Upper lobe of right lung (tissue), 1 donor: Measurements from ENCODE around the gene HOXA10. TPM values are rescaled to one million over a fixed set of nuclear protein-coding genes. Genes with fewer than 3 reads are reported as not detected.

Experiments used
- ATAC-seq: fragments of 200-7000 bp; cut with Tn5 transposase; one replicate; pipeline ENCODE4 v1.9.1; 2020; ENCODE audit warnings: mild to moderate bottlenecking, moderate library complexity
- DNase-seq: peaks from one replicate; pipeline ENCODE4 v3.0.0-alpha.2; 2020
- H3K27ac ChIP-seq: fragments of 200-600 bp; one replicate; pipeline ENCODE4 v1.8.0; 2022
- H3K27me3 ChIP-seq: fragments of 200-600 bp; one replicate; pipeline ENCODE4 v1.8.0; 2022; ENCODE audit warnings: mild to moderate bottlenecking
- H3K36me3 ChIP-seq: fragments of 200-600 bp; one replicate; pipeline ENCODE4 v1.8.0; 2022
- H3K4me1 ChIP-seq: fragments of 200-600 bp; one replicate; pipeline ENCODE4 v1.8.0; 2022
- H3K4me3 ChIP-seq: fragments of 200-600 bp; one replicate; pipeline ENCODE4 v1.8.0; 2022; ENCODE audit warnings: mild to moderate bottlenecking
- H3K9me3 ChIP-seq: fragments of 200-600 bp; one replicate; pipeline ENCODE4 v1.8.0; 2022
- intact Hi-C: fragments of 100-400 bp; cut with DNase I; formaldehyde crosslinking; loops from one replicate; pipeline ENCODE4 v1.11.0; 2022
- total RNA-seq: library from RNA; stranded (reverse); fragmentation: NEBNext Ultra II Directional; extraction: Animal tissue kit (Norgen Biotek cat#: 25700); gene quantifications from one replicate; pipeline ENCODE4 v1.2.1, GENCODE V29; 2021
- TF ChIP-seq, protein P1 (sequence below): fragments of 200-600 bp; IDR thresholded peaks from one replicate; pipeline ENCODE4 v1.8.0; 2022; ENCODE audit warnings: antibody characterized with exemption
- donor health status: DM: no; HTN: yes; CAD: no; lungs with severe emphysema.

Gene HOXA10
- total RNA-seq, 1 donor from 2014 or later, result 0.38 TPM

DNA sequence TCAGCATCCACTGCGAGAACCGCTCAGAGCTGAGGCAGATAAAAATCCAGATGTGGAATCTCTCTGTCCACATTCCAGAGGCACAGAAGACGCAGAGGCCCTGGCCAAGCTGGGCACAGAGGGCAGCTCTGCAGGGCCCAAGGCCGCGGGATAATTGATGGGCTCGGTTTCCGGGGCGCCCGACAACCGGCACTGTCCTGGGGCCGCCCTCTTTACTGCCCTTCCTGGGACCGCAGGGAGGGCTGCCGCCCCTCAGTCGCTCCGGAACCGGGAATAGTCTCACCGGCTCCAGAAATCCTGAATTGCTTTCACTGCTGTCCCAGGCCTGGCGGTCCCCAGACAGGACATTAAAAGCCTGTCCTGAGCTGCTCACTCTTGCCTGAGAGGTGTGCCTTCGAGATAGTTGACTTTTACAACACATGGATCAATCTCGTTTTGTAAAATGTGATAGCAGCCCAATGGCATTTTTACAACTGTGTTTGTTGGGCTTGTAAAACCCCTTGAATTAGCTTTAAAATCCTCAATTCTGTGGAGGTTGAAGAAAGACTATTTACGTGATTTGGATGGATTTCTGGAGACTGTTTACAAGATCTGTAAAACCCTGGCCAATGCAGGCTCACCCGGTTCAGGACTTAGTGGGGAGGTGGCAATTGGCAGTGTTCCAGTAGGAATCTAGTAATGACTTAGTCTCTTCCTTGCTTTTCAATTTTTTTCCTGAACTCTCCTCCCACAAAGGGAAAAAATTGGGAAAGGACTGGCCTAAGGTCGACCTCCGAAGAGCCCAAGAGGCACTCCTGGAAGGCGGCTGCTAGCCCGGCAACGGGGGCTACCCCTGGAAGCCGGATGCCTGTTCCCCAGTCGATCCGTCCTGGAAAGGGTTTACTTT, 25.1 kb downstream of the HOXA10 start:
- H3K36me3 ChIP-seq, result no peaks in the 10 kb centered on the region
- peaks cover 85% of the 10 kb centered on the region for H3K27me3 ChIP-seq
- H3K27ac ChIP-seq, result peak overlapping the region; percentile 88
- H3K4me3 ChIP-seq, result peak overlapping the region; percentile 70
- intact Hi-C loops, result no loop called here
- ATAC-seq (no peak), DNase-seq (no peak)
- H3K4me1 ChIP-seq, result peaks cover 15% of the 10 kb centered on the region
- no peaks in the 10 kb centered on the region for H3K9me3 ChIP-seq
- TF ChIP-seq, protein P1, sequence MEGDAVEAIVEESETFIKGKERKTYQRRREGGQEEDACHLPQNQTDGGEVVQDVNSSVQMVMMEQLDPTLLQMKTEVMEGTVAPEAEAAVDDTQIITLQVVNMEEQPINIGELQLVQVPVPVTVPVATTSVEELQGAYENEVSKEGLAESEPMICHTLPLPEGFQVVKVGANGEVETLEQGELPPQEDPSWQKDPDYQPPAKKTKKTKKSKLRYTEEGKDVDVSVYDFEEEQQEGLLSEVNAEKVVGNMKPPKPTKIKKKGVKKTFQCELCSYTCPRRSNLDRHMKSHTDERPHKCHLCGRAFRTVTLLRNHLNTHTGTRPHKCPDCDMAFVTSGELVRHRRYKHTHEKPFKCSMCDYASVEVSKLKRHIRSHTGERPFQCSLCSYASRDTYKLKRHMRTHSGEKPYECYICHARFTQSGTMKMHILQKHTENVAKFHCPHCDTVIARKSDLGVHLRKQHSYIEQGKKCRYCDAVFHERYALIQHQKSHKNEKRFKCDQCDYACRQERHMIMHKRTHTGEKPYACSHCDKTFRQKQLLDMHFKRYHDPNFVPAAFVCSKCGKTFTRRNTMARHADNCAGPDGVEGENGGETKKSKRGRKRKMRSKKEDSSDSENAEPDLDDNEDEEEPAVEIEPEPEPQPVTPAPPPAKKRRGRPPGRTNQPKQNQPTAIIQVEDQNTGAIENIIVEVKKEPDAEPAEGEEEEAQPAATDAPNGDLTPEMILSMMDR, result no peak

DNA sequence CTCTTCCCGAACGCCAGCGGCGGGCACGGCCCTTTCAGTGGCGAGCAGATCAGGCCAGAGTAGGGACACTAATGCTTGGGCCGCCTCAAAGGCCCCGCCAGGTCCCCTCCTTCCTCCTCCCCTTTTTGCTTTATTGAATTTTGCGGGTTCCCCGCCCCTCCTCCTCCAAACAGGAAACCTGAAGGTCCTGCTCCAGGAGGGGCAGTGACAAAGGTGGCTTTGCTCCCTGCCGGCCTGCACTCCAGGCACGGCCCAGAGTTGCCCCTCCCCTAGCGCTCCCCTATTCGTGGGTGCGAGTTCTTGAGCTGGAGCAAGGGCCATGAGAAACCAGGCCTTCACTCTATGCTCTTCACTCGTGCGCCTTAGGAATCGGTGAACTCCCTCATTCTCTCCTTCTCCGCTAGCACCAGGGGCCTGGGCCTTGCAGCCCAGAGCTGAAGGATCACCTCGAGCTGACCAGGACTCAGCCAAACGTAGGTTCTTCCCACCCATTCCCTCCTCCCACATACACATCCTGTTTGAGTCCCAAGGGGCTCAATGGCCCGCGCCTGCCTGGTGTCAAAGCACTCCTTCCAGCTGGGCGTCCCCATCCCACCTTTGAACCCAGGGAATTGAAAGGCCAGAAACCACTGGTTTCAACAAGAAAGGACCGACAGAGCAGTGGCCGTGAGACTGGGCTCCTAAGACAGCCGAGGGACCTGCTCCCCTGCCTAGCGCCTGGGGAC, 25.9 kb downstream of the HOXA10 start:
- Histone ChIP-seq H3K27me3 (peaks cover 83% of the 10 kb centered on the region), H3K4me3 (peak overlapping the region; percentile 70)
- intact Hi-C loops, result no loop called here

DNA sequence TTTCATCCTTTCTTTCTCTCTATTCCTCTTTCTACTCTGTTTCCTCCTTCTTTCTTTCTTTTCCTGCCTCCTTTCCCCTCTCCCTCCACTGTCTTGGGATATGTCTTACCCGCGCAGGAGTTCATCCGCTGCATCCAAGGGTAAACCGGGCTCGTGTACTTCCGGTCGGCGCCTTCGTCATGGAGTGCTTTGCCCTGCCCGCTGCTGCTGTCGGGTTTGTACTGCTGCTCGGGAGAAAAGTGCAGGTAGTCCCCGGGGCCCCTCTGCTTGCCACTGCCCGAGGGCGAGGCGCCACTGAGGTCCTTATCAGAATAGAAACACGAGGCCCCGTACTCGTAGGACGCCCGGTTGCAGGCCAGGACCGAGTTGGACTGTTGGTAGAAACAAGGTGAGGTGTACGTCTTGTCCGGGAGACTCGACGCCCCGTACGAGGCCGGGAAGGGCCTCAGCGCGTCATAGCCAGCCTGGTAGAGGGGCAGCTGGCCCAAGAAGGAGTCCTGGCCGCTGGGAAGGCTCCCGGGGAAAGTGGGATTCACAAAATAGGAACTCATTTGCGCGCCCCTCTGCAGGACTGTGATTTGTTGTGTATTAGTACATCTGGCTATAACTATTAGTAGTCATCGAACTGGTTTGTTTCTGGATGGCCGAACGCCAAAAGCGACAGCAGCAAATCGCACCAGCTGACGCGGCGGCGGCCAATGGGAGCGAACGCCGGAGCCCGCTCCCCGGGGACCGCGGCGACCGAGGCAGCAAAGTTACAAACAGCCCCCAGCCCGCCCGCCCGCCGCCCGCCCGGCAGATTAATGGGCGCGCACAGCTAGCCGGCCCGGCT, 26.7 kb downstream of the HOXA10 start, which contains the start of gene HOXA6:
TSS of gene HOXA6 (minus strand) at position 576 of the 832 bp plus-strand sequence. CDS start at position 551, 25 bp downstream.
- Histone ChIP-seq H3K4me1 (peaks cover 15% of the 10 kb centered on the region), H3K4me3 (peak within 1 kb of the TSS; percentile 70), H3K36me3 (no peaks in the 10 kb centered on the region), H3K27ac (peak within 1 kb of the TSS; percentile 88), H3K9me3 (no peaks in the 10 kb centered on the region), H3K27me3 (peaks cover 76% of the 10 kb centered on the region)
- TF ChIP-seq, protein P1, result no peak
- ATAC-seq, result no peak
- intact Hi-C loops, result no loop called here
- DNase-seq, result peak; percentile 67

More for the DNA sequence above, 25.9 kb downstream of the HOXA10 start:
- DNase-seq (no peak), ATAC-seq (no peak)
- no peaks in the 10 kb centered on the region for H3K9me3 ChIP-seq
- TF ChIP-seq, protein P1, result no peak
- H3K27ac ChIP-seq, result peak overlapping the region; percentile 88
- H3K4me1 ChIP-seq, result peaks cover 15% of the 10 kb centered on the region
- H3K36me3 ChIP-seq, result no peaks in the 10 kb centered on the region

DNA sequence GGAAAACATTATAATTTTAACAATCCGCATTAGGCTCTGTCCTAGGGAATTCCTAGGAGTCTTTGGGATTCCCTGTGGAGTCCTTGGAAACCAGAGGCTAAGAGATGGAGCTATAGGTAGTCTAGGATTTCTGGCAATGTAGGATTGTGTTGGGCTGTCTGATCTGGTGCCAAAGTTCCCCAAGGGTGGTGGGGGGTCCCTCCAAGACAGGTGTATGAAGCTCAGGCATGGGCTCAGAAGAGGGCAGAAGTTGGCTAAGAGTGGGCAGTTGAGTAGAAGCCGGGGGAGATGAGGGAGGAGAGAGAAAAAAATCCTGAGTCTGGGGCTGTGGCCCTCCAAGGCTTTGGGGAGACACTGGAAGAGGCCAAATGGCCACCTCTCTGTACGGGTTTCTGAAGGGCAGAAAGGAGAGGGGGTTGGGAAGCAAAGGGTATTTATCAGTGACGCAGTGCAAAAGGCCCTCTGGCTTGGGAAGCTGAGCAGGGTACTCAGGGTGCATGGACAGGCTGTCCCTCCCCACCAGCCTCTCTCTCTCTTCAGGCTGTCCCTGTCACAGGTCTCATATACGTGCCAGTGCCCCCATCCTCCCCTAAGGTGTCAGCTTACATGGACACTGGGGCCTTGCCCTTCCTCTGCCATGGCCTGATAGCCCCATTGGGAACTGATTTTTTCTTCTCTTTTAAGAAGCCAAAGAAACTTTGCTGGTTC, 27.5 kb downstream of the HOXA10 start:
- TF ChIP-seq, protein P1, result no peak
- H3K4me1 ChIP-seq, result peaks cover 15% of the 10 kb centered on the region
- H3K36me3 ChIP-seq, result no peaks in the 10 kb centered on the region
- peak overlapping the region; percentile 88 for H3K27ac ChIP-seq
- no peaks in the 10 kb centered on the region for H3K9me3 ChIP-seq
- DNase-seq, result no peak
- H3K4me3 ChIP-seq, result peak overlapping the region; percentile 70
- peaks cover 68% of the 10 kb centered on the region for H3K27me3 ChIP-seq
- ATAC-seq, result no peak
- intact Hi-C loops, result no loop called here
